Tibial nerve (tissue), 3 donors: ENCODE data around the gene SPRR5.

Experiments
- CTCF ChIP-seq, 5 experiments: fragments of 200-600 bp in 3 of 5; fragments of 450-650 bp in 2 of 5; sonication (generic) in 3 of 5; IDR thresholded peaks; one replicate each; pipeline ENCODE4 v1.5.1; 2016 to 2019; ENCODE audit warnings: antibody characterized with exemption in 5 of 5, mild to moderate bottlenecking in 3 of 5, moderate library complexity in 2 of 5
- POLR2A ChIP-seq, 2 donors: fragments of 450-650 bp; IDR thresholded peaks; one replicate each; pipeline ENCODE4 v1.6.1; 2017; ENCODE audit warnings: antibody characterized with exemption in 2 of 2, mild to moderate bottlenecking in 2 of 2, moderate library complexity in 2 of 2

DNA sequence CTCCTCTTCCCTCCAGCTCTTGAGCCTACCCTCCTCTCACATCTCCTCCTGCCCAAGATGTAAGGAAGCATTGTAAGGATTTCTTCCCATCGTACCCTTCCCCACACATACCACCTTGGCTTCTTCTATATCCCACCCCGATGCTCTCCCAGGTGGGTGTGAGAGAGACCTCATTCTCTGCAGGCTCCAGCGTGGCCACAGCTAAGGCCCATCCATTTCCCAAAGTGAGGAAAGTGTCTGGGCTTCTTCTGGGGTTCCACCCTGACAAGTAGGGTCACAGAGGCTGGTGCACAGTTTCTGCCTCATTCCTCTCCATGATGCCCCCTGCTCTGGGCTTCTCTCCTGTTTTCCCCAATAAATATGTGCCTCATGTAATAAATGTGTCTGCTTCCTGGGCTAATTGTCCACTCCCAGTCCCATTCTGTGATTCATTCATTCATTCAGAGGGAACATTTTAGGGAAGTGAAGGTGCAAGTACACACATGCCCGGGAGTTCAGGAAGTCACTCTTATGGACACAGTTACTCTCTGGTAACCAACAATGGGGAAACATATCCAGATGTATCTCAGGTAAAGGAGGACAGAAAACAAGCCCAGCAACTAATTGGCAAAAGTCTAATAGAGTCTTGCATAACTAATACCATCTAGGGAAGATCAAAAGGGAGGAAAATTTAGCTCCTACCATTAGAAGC is 25.3 kb downstream of the SPRR5 start:
- TF ChIP-seq POLR2A (IDR thresholded peaks at IDR 0.05) (no peak), CTCF (IDR thresholded peaks at IDR 0.05) (no peak)
